Measurements from ENCODE around the gene DNAJB8. TPM values are rescaled to one million over a fixed set of nuclear protein-coding genes. Genes with fewer than 3 reads are reported as not detected.

DNAJB8 gene
- total RNA-seq (2022) (not detected in 2 replicates), Bru-seq, nascent RNA (not detected), BruChase-seq, experiment 1, labeled RNA remaining after a 2-hour chase (not detected), BruChase-seq, experiment 2, labeled RNA remaining after a 6-hour chase (not detected)
- long read RNA-seq, result 0 reads

- DNase-seq, result no peak
- H3K9me3 ChIP-seq, result no peaks in the 10 kb centered on the region
- ChIA-PET CTCF (no interaction called here), POLR2A (no interaction called here)
- Mint-ChIP-seq H3K27me3 (ENCODE audit: insufficient read depth, unreplicated experiment) (peaks cover 22% of the 10 kb centered on the region), H3K36me3 (ENCODE audit: insufficient read depth, unreplicated experiment) (no peaks in the 10 kb centered on the region), H3K27ac (ENCODE audit: unreplicated experiment) (no peak within 1 kb of the TSS), H3K9me3 (ENCODE audit: unreplicated experiment) (no peaks in the 10 kb centered on the region), H3K4me3 (ENCODE audit: unreplicated experiment) (no peak within 1 kb of the TSS), H3K4me1 (ENCODE audit: low read depth, unreplicated experiment) (no peaks in the 10 kb centered on the region)
- H3K4me3 ChIP-seq (ENCODE audit: low read depth, low read length), result no peak within 1 kb of the TSS
- no peak for TF ChIP-seq CTCF (IDR thresholded peaks at IDR 0.05; ENCODE audit: insufficient read depth in 1 of 2, low read depth in 1 of 2, low read length in 1 of 2, severe bottlenecking in 1 of 2, unreplicated experiment in 1 of 2)
- no peaks in the 10 kb centered on the region for H3K4me1 ChIP-seq
- no peaks in the 10 kb centered on the region for H3K36me3 ChIP-seq (ENCODE audit: control insufficient read depth, insufficient read depth, low read length)
- no peaks in the 10 kb centered on the region for H3K27me3 ChIP-seq (replicated peaks; ENCODE audit: control insufficient read depth, insufficient read depth, low read length)
- intact Hi-C loops (cut with micrococcal nuclease; ENCODE audit: unreplicated experiment), result no loop called here
- BruUV-seq (replicated peaks), result no TSS peak
These were observed at the start of gene DNAJB8 for GRCh38 chr3:128466840-128467541. Gene DNAJB8 (minus strand): TSS chr3:128466890. CDS start chr3:128463245, 3,645 bp downstream.

- Mint-ChIP-seq H3K4me3 (ENCODE audit: unreplicated experiment) (no peak overlapping the region), H3K27me3 (ENCODE audit: insufficient read depth, unreplicated experiment) (peaks cover 9% of the 10 kb centered on the region), H3K9me3 (ENCODE audit: unreplicated experiment) (peaks cover 16% of the 10 kb centered on the region), H3K27ac (ENCODE audit: unreplicated experiment) (no peak overlapping the region), H3K36me3 (ENCODE audit: insufficient read depth, unreplicated experiment) (no peaks in the 10 kb centered on the region), H3K4me1 (ENCODE audit: low read depth, unreplicated experiment) (no peaks in the 10 kb centered on the region)
- no peaks in the 10 kb centered on the region for H3K36me3 ChIP-seq (ENCODE audit: control insufficient read depth, insufficient read depth, low read length)
- BruUV-seq (replicated peaks), result no TSS peak
- ChIA-PET CTCF (no interaction called here), POLR2A (no interaction called here)
- peaks cover 8% of the 10 kb centered on the region for H3K9me3 ChIP-seq
- no peak overlapping the region for H3K4me3 ChIP-seq (ENCODE audit: low read depth, low read length)
- intact Hi-C loops (cut with micrococcal nuclease; ENCODE audit: unreplicated experiment), result no loop called here
- H3K27me3 ChIP-seq (replicated peaks; ENCODE audit: control insufficient read depth, insufficient read depth, low read length), result no peaks in the 10 kb centered on the region
- no peak for TF ChIP-seq CTCF (IDR thresholded peaks at IDR 0.05; ENCODE audit: insufficient read depth in 1 of 2, low read depth in 1 of 2, low read length in 1 of 2, severe bottlenecking in 1 of 2, unreplicated experiment in 1 of 2)
- H3K4me1 ChIP-seq, result no peaks in the 10 kb centered on the region
- no peak for DNase-seq
These were observed 49.3 kb upstream of the DNAJB8 start for GRCh38 chr3:128515967-128516366.

- peaks cover 5% of the 10 kb centered on the region for H3K9me3 Mint-ChIP-seq (ENCODE audit: unreplicated experiment)
- Histone ChIP-seq H3K27me3 (replicated peaks; ENCODE audit: control insufficient read depth, insufficient read depth, low read length) (no peaks in the 10 kb centered on the region), H3K36me3 (ENCODE audit: control insufficient read depth, insufficient read depth, low read length) (no peaks in the 10 kb centered on the region), H3K4me3 (ENCODE audit: low read depth, low read length) (no peak overlapping the region), H3K4me1 (peaks cover 16% of the 10 kb centered on the region), H3K9me3 (peaks cover 4% of the 10 kb centered on the region)
- no peak overlapping the region for H3K4me3 Mint-ChIP-seq (ENCODE audit: unreplicated experiment)
- TF ChIP-seq CTCF (IDR thresholded peaks at IDR 0.05; ENCODE audit: insufficient read depth in 1 of 2, low read depth in 1 of 2, low read length in 1 of 2, severe bottlenecking in 1 of 2, unreplicated experiment in 1 of 2), result no peak
- no peak for DNase-seq
- ChIA-PET POLR2A (no interaction called here), CTCF (interaction anchor here (1.1 kb wide), 1 partner anchor 11 kb away, joined by 3 read pairs; no protein-coding TSS in a partner anchor)
- BruUV-seq (replicated peaks), result no TSS peak
- H3K27me3 Mint-ChIP-seq (ENCODE audit: insufficient read depth, unreplicated experiment), result peaks cover 1% of the 10 kb centered on the region
- H3K4me1 Mint-ChIP-seq (ENCODE audit: low read depth, unreplicated experiment), result peaks cover 8% of the 10 kb centered on the region
- intact Hi-C loops (cut with micrococcal nuclease; ENCODE audit: unreplicated experiment), result no loop called here
- H3K27ac Mint-ChIP-seq (ENCODE audit: unreplicated experiment), result no peak overlapping the region
- peaks cover 9% of the 10 kb centered on the region for H3K36me3 Mint-ChIP-seq (ENCODE audit: insufficient read depth, unreplicated experiment)
These were observed 42.2 kb upstream of the DNAJB8 start for GRCh38 chr3:128508852-128509251.

All from Caco-2 (cell line).